KMS-11 (cell line): ENCODE results near the gene DVL1.

Experiments used
- H2AFZ ChIP-seq: fragments of 200-600 bp; sonication (generic); 2 replicates; pipeline ENCODE4 v1.6.1; 2016; ENCODE audit warnings: antibody characterized with exemption, mixed run types, low read depth
- H3K27ac ChIP-seq: fragments of 200-600 bp; sonication (generic); 2 replicates; pipeline ENCODE4 v1.6.1; 2016; ENCODE audit warnings: mild to moderate bottlenecking, mixed run types
- H3K27me3 ChIP-seq: fragments of 200-600 bp; sonication (generic); 2 replicates; pipeline ENCODE4 v1.6.1; 2017; ENCODE audit warnings: mild to moderate bottlenecking, low read depth, mixed run types, moderate library complexity; ENCODE audit not compliant: insufficient read depth
- H3K36me3 ChIP-seq: fragments of 200-600 bp; sonication (generic); 2 replicates; pipeline ENCODE4 v1.6.1; 2017; ENCODE audit warnings: mild to moderate bottlenecking, mixed run types; ENCODE audit not compliant: insufficient read depth
- H3K4me1 ChIP-seq: fragments of 200-600 bp; sonication (generic); 2 replicates; pipeline ENCODE4 v1.6.1; 2016; ENCODE audit warnings: mild to moderate bottlenecking, low read depth, mixed run types; ENCODE audit not compliant: poor library complexity, severe bottlenecking
- H3K4me2 ChIP-seq: fragments of 200-600 bp; sonication (generic); 2 replicates; pipeline ENCODE4 v1.7.0; 2016; ENCODE audit warnings: mild to moderate bottlenecking, mixed run types
- H3K4me3 ChIP-seq: fragments of 200-600 bp; sonication (generic); IDR thresholded peaks from 2 replicates; pipeline ENCODE4 v1.6.1; 2017; ENCODE audit warnings: low read depth, low read length, mixed read lengths; ENCODE audit not compliant: insufficient read depth
- H3K79me2 ChIP-seq: fragments of 200-600 bp; sonication (generic); 2 replicates; pipeline ENCODE4 v1.6.1; 2016; ENCODE audit warnings: low read depth, mixed run types; ENCODE audit not compliant: insufficient read depth
- H3K9ac ChIP-seq: fragments of 200-600 bp; sonication (generic); 2 replicates; pipeline ENCODE4 v1.6.1; 2016; ENCODE audit warnings: mild to moderate bottlenecking, mixed run types
- H4K20me1 ChIP-seq: fragments of 200-600 bp; sonication (generic); 2 replicates; pipeline ENCODE4 v1.6.1; 2016; ENCODE audit warnings: mild to moderate bottlenecking, mixed run types; ENCODE audit not compliant: insufficient read depth
- CTCF ChIP-seq: fragments of 200-600 bp; sonication (generic); conservative IDR thresholded peaks from 2 replicates; pipeline ENCODE4 v1.6.1; 2017; ENCODE audit warnings: low read depth, mild to moderate bottlenecking, antibody characterized with exemption, low read length, moderate library complexity, mixed read lengths

The DVL1 gene

GRCh38 chr1:1300352-1300739, 48.9 kb downstream of the DVL1 start:
- no peak overlapping the region for H3K27ac ChIP-seq
- peaks cover 8% of the 10 kb centered on the region for H3K79me2 ChIP-seq
- no peak overlapping the region for H2AFZ ChIP-seq
- TF ChIP-seq CTCF: peak; percentile 30; the same call in 1 of the 2 replicates
- no peaks in the 10 kb centered on the region for H3K36me3 ChIP-seq
- H3K27me3 ChIP-seq: no peaks in the 10 kb centered on the region
- no peak overlapping the region for H3K4me3 ChIP-seq
- H3K9ac ChIP-seq: no peak overlapping the region
- peaks cover 10% of the 10 kb centered on the region for H3K4me1 ChIP-seq
- no peaks in the 10 kb centered on the region; the same call in 1 of the 2 replicates for H4K20me1 ChIP-seq
- no peak overlapping the region for H3K4me2 ChIP-seq

- Histone ChIP-seq H3K27ac (no peak overlapping the region), H3K4me2 (no peak overlapping the region), H3K4me3 (no peak overlapping the region), H4K20me1 (no peaks in the 10 kb centered on the region; the same call in 1 of the 2 replicates), H3K4me1 (peaks cover 5% of the 10 kb centered on the region), H3K27me3 (no peaks in the 10 kb centered on the region), H3K36me3 (no peaks in the 10 kb centered on the region), H2AFZ (no peak overlapping the region), H3K9ac (no peak overlapping the region), H3K79me2 (peaks cover 5% of the 10 kb centered on the region)
- TF ChIP-seq CTCF: peak; percentile 69
Measured at GRCh38 chr1:1299686-1300351, 49.4 kb downstream of the DVL1 start.

GRCh38 chr1:1298861-1299685, 50.1 kb downstream of the DVL1 start:
- Histone ChIP-seq H3K4me1 (no peaks in the 10 kb centered on the region), H3K27me3 (no peaks in the 10 kb centered on the region), H3K9ac (no peak overlapping the region), H3K27ac (no peak overlapping the region), H4K20me1 (no peaks in the 10 kb centered on the region; the same call in 1 of the 2 replicates), H3K36me3 (no peaks in the 10 kb centered on the region), H3K79me2 (no peaks in the 10 kb centered on the region), H2AFZ (no peak overlapping the region), H3K4me2 (no peak overlapping the region), H3K4me3 (no peak overlapping the region)
- TF ChIP-seq CTCF: no peak

GRCh38 chr1:1297802-1298424, 51.3 kb downstream of the DVL1 start:
- H4K20me1 ChIP-seq: no peaks in the 10 kb centered on the region; the same call in 1 of the 2 replicates
- H3K27ac ChIP-seq: no peak overlapping the region
- no peaks in the 10 kb centered on the region for H3K27me3 ChIP-seq
- H3K4me3 ChIP-seq: no peak overlapping the region
- no peak overlapping the region for H2AFZ ChIP-seq
- H3K79me2 ChIP-seq: no peaks in the 10 kb centered on the region
- H3K4me1 ChIP-seq: no peaks in the 10 kb centered on the region
- no peaks in the 10 kb centered on the region for H3K36me3 ChIP-seq
- TF ChIP-seq CTCF: no peak
- H3K4me2 ChIP-seq: no peak overlapping the region
- H3K9ac ChIP-seq: no peak overlapping the region
